HCT116 (cell line): ENCODE results near the gene ACOXL. TPM values are rescaled to one million over a fixed set of nuclear protein-coding genes. Genes with fewer than 3 reads are reported as not detected.

Experiments used
- ATAC-seq: fragments of 200-7000 bp; cut with Tn5 transposase; 2 replicates; pipeline ENCODE4 v1.9.1; 2020; ENCODE audit warnings: mild to moderate bottlenecking, moderate library complexity
- BruUV-seq: library from RNA; stranded (reverse); fragments of 400-500 nt; replicated peaks from 2 replicates; lab custom pipeline; 2021; lab: Mats Ljungman, UMichigan
- CTCF ChIA-PET: fragments of 300-600 bp; sonication (Branson Sonifier 250); formaldehyde crosslinking; loops from one replicate; lab custom pipeline; 2021; ENCODE audit warnings: antibody characterized with exemption; lab: Charles Lee
- POLR2A ChIA-PET: fragments of 300-600, 350-600 bp; sonication (Branson Sonifier 250); formaldehyde crosslinking; loops from one replicate; lab custom pipeline; 2021; ENCODE audit warnings: antibody characterized with exemption; lab: Charles Lee
- RAD21 ChIA-PET, 2 experiments: fragments of 300-600 bp; sonication (Branson Sonifier 250); formaldehyde crosslinking; loops; one replicate each; lab custom pipeline; 2023; ENCODE audit warnings: low total read pairs in 2 of 2; ENCODE audit not compliant: uncharacterized antibody in 2 of 2, unreplicated experiment in 2 of 2, low non-redundant PET in 1 of 2; lab: Charles Lee
- DNase-seq: peaks from one replicate; pipeline ENCODE4 v3.0.0-alpha.2; 2010; ENCODE audit warnings: low read depth, low spot score
- H2AFZ ChIP-seq: fragments of 200-600 bp; shearing (Covaris generic), sonication (generic); 2 replicates; pipeline ENCODE4 v1.6.1; 2017; ENCODE audit warnings: low read depth, mixed run types, mixed read lengths, antibody characterized with exemption, low read length; ENCODE audit not compliant: poor library complexity, severe bottlenecking
- H3K27ac ChIP-seq: 2 replicates; pipeline ENCODE4 v1.5.1; 2012; ENCODE audit warnings: low read depth, low read length
- H3K27me3 ChIP-seq: fragments of 200-600 bp; sonication (generic); 2 replicates; pipeline ENCODE4 v1.6.1; 2016; ENCODE audit warnings: mixed run types, low read length, mixed read lengths; ENCODE audit not compliant: insufficient read depth
- H3K36me3 ChIP-seq, 2 experiments: fragments of 200-500 bp in 1 of 2; fragments of 200-600 bp in 1 of 2; sonication (Bioruptor generic) in 1 of 2; sonication (generic) in 1 of 2; 2 replicates each; pipeline versions ENCODE4 v1.5.1 to v1.6.1; 2014 to 2016; ENCODE audit warnings: low read length in 2 of 2, inconsistent platforms in 1 of 2, mixed read lengths in 1 of 2, mixed run types in 1 of 2; ENCODE audit not compliant: insufficient read depth in 2 of 2, control insufficient read depth in 1 of 2
- H3K4me1 ChIP-seq, 2 experiments: fragments of 200-600 bp in 1 of 2; sonication (generic) in 1 of 2; 2 replicates each; pipeline versions ENCODE4 v1.5.1 to v1.6.1; 2012 to 2017; ENCODE audit warnings: low read length in 2 of 2, inconsistent platforms in 1 of 2, mild to moderate bottlenecking in 1 of 2, mixed read lengths in 1 of 2, mixed run types in 1 of 2, moderate library complexity in 1 of 2; ENCODE audit not compliant: insufficient read depth in 2 of 2, control insufficient read depth in 1 of 2
- H3K4me2 ChIP-seq: fragments of 200-600 bp; sonication (generic); 2 replicates; pipeline ENCODE4 v1.6.1; 2017; ENCODE audit warnings: mixed run types, low read length, mixed read lengths
- H3K4me3 ChIP-seq, 2 experiments: fragments of 200-600 bp in 1 of 2; sonication (generic) in 1 of 2; replicated peaks in 1 of 2; 2 replicates each; pipeline ENCODE4 v1.5.1; 2011 to 2016; ENCODE audit warnings: low read length in 2 of 2, control low read depth in 1 of 2, low read depth in 1 of 2, mild to moderate bottlenecking in 1 of 2, mixed read lengths in 1 of 2, mixed run types in 1 of 2
- H3K79me2 ChIP-seq: fragments of 200-600 bp; sonication (generic); 2 replicates; pipeline ENCODE4 v1.6.1; 2017; ENCODE audit warnings: mild to moderate bottlenecking, mixed run types, low read length, moderate library complexity, mixed read lengths; ENCODE audit not compliant: insufficient read depth
- H3K9ac ChIP-seq: fragments of 200-600 bp; sonication (generic); 2 replicates; pipeline ENCODE4 v1.6.1; 2016; ENCODE audit warnings: low read length, mixed read lengths
- H3K9me2 ChIP-seq: fragments of 200-600 bp; sonication (generic), shearing (Covaris generic); 2 replicates; pipeline ENCODE4 v1.6.1; 2017; ENCODE audit warnings: mixed run types, mild to moderate bottlenecking, moderate library complexity; ENCODE audit not compliant: insufficient read depth
- H3K9me3 ChIP-seq, 2 experiments: fragments of 200-500 bp in 1 of 2; fragments of 200-600 bp in 1 of 2; sonication (Bioruptor generic) in 1 of 2; sonication (generic) in 1 of 2; 2 replicates each; pipeline ENCODE4 v1.6.1; 2014 to 2017; ENCODE audit warnings: low read length in 2 of 2, mixed read lengths in 2 of 2, inconsistent platforms in 1 of 2, low read depth in 1 of 2, mild to moderate bottlenecking in 1 of 2, mixed run types in 1 of 2, moderate library complexity in 1 of 2; ENCODE audit not compliant: control insufficient read depth in 1 of 2, insufficient read depth in 1 of 2
- H4K20me1 ChIP-seq: fragments of 200-600 bp; sonication (generic), shearing (Covaris generic); 2 replicates; pipeline ENCODE4 v1.6.1; 2017; ENCODE audit warnings: mixed run types, mild to moderate bottlenecking, moderate library complexity; ENCODE audit not compliant: insufficient read depth
- ATF3 ChIP-seq: IDR thresholded peaks from 2 replicates; pipeline ENCODE4 v1.6.1; 2012
- CBX3 ChIP-seq: IDR thresholded peaks from 2 replicates; pipeline ENCODE4 v1.6.1; 2012; ENCODE audit warnings: low read depth
- CEBPB ChIP-seq: IDR thresholded peaks from 2 replicates; pipeline ENCODE4 v1.6.1; 2012; ENCODE audit warnings: low read depth
- EGR1 ChIP-seq: IDR thresholded peaks from 2 replicates; pipeline ENCODE4 v1.6.1; 2012; ENCODE audit warnings: low read depth
- ELF1 ChIP-seq: IDR thresholded peaks from 2 replicates; pipeline ENCODE4 v1.6.1; 2012; ENCODE audit warnings: low read depth, borderline replicate concordance
- EZH2 ChIP-seq: fragments of 200-600 bp; sonication (generic); IDR thresholded peaks from 2 replicates; pipeline ENCODE4 v1.6.1; 2017; ENCODE audit warnings: antibody characterized with exemption, mixed run types
- EZH2phosphoT487 ChIP-seq: fragments of 200-600 bp; IDR thresholded peaks from 2 replicates; pipeline ENCODE4 v1.6.1; 2018; ENCODE audit warnings: antibody characterized with exemption, borderline replicate concordance
- FOSL1 ChIP-seq: IDR thresholded peaks from 2 replicates; pipeline ENCODE4 v1.6.1; 2012; ENCODE audit warnings: low read depth
- JUND ChIP-seq: IDR thresholded peaks from 2 replicates; pipeline ENCODE4 v1.6.1; 2012
- MAX ChIP-seq: IDR thresholded peaks from 2 replicates; pipeline ENCODE4 v1.6.1; 2012
- POLR2A ChIP-seq: IDR thresholded peaks from 2 replicates; pipeline ENCODE4 v1.7.0; 2011; ENCODE audit warnings: borderline replicate concordance; ENCODE audit not compliant: insufficient read depth, insufficient read length; ENCODE audit errors: extremely low read depth
- POLR2AphosphoS5 ChIP-seq: IDR thresholded peaks from 2 replicates; pipeline ENCODE4 v1.6.1; 2011; ENCODE audit warnings: mild to moderate bottlenecking, low read depth, low read length, moderate library complexity
- RAD21 ChIP-seq: IDR thresholded peaks from 2 replicates; pipeline ENCODE4 v1.6.1; 2012; ENCODE audit warnings: low read depth, mild to moderate bottlenecking
- REST ChIP-seq: IDR thresholded peaks from 2 replicates; pipeline ENCODE4 v1.6.1; 2012; ENCODE audit warnings: low read depth
- SP1 ChIP-seq: IDR thresholded peaks from 2 replicates; pipeline ENCODE4 v1.6.1; 2012; ENCODE audit warnings: low read depth
- TCF7L2 ChIP-seq: IDR thresholded peaks from 2 replicates; pipeline ENCODE4 v1.7.0; 2011; ENCODE audit warnings: borderline replicate concordance, inconsistent platforms; ENCODE audit not compliant: insufficient read depth, insufficient read length; ENCODE audit errors: extremely low read depth
- ZBTB33 ChIP-seq: IDR thresholded peaks from 2 replicates; pipeline ENCODE4 v1.6.1; 2011; ENCODE audit warnings: mild to moderate bottlenecking, low read length, moderate library complexity; ENCODE audit not compliant: insufficient replicate concordance; ENCODE audit errors: extremely low read depth
- ZNF274 ChIP-seq: fragments of 200-500 bp; sonication (Bioruptor generic); IDR thresholded peaks from 2 replicates; pipeline ENCODE4 v1.6.1; 2014; ENCODE audit warnings: mild to moderate bottlenecking, low read depth, low read length, inconsistent platforms
- intact Hi-C: fragments of 100-400 bp; cut with micrococcal nuclease; formaldehyde crosslinking; loops from 2 replicates; pipeline ENCODE4 v1.10.0; 2022
- total RNA-seq: library from RNA; stranded (reverse); gene quantifications from one replicate; pipeline ENCODE4 v1.2.1, GENCODE V29; 2021; ENCODE audit not compliant: unreplicated experiment

ACOXL gene
- total RNA-seq, 1 experiment from 2014 or later, result 5.5 TPM

- Histone ChIP-seq H3K36me3 (no peaks in the 10 kb centered on the region), H3K9ac (no peak overlapping the region), H3K79me2 (no peaks in the 10 kb centered on the region), H3K9me3 (no peaks in the 10 kb centered on the region), H3K4me3 (no peak overlapping the region), H4K20me1 (no peaks in the 10 kb centered on the region), H3K27me3 (peaks cover 30% of the 10 kb centered on the region), H2AFZ (no peak overlapping the region), H3K4me2 (no peak overlapping the region), H3K27ac (no peak overlapping the region), H3K4me1 (no peaks in the 10 kb centered on the region), H3K9me2 (no peaks in the 10 kb centered on the region)
- intact Hi-C loops, result no loop called here
- POLR2A ChIA-PET, result no interaction called here
- DNase-seq (no peak), ATAC-seq (no peak)
- CTCF ChIA-PET, result no interaction called here
- no peak for TF ChIP-seq ELF1
- TF ChIP-seq TCF7L2, result no peak
- no peak for TF ChIP-seq RAD21
- no peak for TF ChIP-seq POLR2AphosphoS5
- TF ChIP-seq FOSL1, result no peak
- no peak for TF ChIP-seq POLR2A
- no peak for TF ChIP-seq EZH2phosphoT487
- TF ChIP-seq JUND, result no peak
- TF ChIP-seq SP1, result no peak
- TF ChIP-seq MAX, result no peak
- no peak for TF ChIP-seq CEBPB
- TF ChIP-seq EZH2, result no peak
- no peak for TF ChIP-seq ZNF274
- TF ChIP-seq ZBTB33, result no peak
- TF ChIP-seq EGR1, result no peak
- no peak for TF ChIP-seq ATF3
- TF ChIP-seq CBX3, result no peak
- no peak for TF ChIP-seq REST
- BruUV-seq, result no TSS peak
- RAD21 ChIA-PET, result no interaction called here
Observed at GRCh38 chr2:110707386-110707965, 24.9 kb upstream of the ACOXL start.
